ENCODE results near the gene SMURF1. TPM values are rescaled to one million over a fixed set of nuclear protein-coding genes. Genes with fewer than 3 reads are reported as not detected.

Gene SMURF1
- total RNA-seq, 6 donors from 2014 or later, result 33.0 to 54.4 (median 45.9) TPM

DNA sequence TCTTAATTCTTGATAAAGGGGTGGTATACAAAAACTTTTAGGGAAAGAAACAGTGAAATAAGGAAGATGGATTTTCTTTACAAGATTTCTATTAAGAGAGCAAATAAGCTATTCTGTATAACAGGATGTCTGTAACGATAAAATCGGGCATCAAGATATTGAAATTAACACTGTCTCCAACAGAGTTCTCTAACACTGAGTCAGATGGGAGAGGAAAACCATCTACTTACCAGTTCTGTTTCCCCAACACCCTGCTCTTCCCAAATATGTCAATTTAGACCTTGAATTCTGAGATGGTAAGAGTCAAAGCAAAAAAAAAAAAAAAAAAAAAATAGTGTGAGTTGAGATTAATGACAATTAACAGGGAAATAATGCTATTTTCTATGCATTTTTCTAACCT is 23.0 kb downstream of the SMURF1 start:
- Histone ChIP-seq H3K4me1 (peaks cover 52 to 70% (median 61%) of the 10 kb centered on the region in 4 donors), H3K36me3 (no peaks in the 10 kb centered on the region), H3K9me3 (no peaks in the 10 kb centered on the region), H3K27ac (peak overlapping the region in 3 of 4 donors; percentile 46 to 61 (median 53)), H3K4me3 (no peak overlapping the region), H3K27me3 (no peaks in the 10 kb centered on the region)
- ATAC-seq (ENCODE audit: low FRiP score in 2 of 2) (no peak), DNase-seq (no peak)
- 66 to 67% methylated on average over 2 of the region's 2 CpGs for WGBS, 2 donors
- TF ChIP-seq, protein P1, sequence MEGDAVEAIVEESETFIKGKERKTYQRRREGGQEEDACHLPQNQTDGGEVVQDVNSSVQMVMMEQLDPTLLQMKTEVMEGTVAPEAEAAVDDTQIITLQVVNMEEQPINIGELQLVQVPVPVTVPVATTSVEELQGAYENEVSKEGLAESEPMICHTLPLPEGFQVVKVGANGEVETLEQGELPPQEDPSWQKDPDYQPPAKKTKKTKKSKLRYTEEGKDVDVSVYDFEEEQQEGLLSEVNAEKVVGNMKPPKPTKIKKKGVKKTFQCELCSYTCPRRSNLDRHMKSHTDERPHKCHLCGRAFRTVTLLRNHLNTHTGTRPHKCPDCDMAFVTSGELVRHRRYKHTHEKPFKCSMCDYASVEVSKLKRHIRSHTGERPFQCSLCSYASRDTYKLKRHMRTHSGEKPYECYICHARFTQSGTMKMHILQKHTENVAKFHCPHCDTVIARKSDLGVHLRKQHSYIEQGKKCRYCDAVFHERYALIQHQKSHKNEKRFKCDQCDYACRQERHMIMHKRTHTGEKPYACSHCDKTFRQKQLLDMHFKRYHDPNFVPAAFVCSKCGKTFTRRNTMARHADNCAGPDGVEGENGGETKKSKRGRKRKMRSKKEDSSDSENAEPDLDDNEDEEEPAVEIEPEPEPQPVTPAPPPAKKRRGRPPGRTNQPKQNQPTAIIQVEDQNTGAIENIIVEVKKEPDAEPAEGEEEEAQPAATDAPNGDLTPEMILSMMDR (IDR thresholded peaks at IDR 0.05), result no peak
- no peak for TF ChIP-seq POLR2AphosphoS5 (IDR thresholded peaks at IDR 0.05)
- no peak for TF ChIP-seq EP300 (IDR thresholded peaks at IDR 0.05)
- no peak for TF ChIP-seq POLR2A (IDR thresholded peaks at IDR 0.05)

DNA sequence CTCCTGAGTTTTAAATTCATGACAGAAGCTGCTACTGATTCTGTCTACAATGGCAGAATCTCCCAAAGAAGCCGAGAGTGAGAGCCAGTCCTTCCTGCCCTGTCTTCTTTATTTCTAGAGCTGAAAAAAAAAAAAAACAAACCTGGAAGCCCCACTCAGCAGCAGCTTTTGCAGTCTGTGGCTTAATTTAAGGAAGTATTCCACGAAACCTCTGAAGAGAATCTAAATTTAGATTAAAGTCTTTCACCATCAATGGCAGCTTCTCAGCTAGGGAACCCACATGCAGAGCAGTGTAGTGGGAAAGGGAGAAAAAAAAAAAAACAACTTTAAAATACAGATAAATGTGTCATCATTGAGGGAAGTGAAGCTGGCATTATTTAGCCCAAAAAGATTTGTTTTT is 23.4 kb downstream of the SMURF1 start:
- 25 to 38% methylated on average over 2 of the region's 2 CpGs for WGBS, 2 donors

DNA sequence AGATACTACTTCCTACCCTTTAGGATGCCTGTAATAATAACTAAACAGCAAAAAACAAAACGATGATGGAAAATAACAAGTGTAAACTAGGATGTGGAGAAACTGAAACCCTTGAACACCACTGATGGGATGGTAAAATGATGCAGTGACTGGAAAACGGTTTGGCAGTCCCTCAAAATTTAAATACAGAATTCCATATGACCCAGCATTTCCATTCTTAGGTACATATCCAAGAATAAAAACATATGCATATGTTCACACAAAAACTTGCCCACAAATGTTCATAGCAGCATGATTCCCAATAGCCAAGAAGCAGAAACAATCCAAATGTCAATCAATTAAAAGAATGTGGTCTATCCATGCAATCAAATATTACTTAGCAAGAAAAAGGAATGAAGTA is 25.8 kb downstream of the SMURF1 start:
- DNase-seq, result no peak
- TF ChIP-seq, protein P1 (IDR thresholded peaks at IDR 0.05), result no peak
- no peak for TF ChIP-seq POLR2AphosphoS5 (IDR thresholded peaks at IDR 0.05)
- no peak for TF ChIP-seq POLR2A (IDR thresholded peaks at IDR 0.05)
- no peak for TF ChIP-seq EP300 (IDR thresholded peaks at IDR 0.05)
- WGBS, 2 donors, result 69 to 71% methylated on average over 2 of the region's 2 CpGs
- Histone ChIP-seq H3K9me3 (no peaks in the 10 kb centered on the region), H3K36me3 (no peaks in the 10 kb centered on the region), H3K4me1 (peaks cover 27 to 48% (median 34%) of the 10 kb centered on the region in 4 donors), H3K4me3 (no peak overlapping the region), H3K27ac (peak overlapping the region in 1 of 4 donors; percentile 17), H3K27me3 (no peaks in the 10 kb centered on the region)
- ATAC-seq (ENCODE audit: low FRiP score in 2 of 2), result no peak

More for the DNA sequence above, 23.4 kb downstream of the SMURF1 start:
- Histone ChIP-seq H3K27ac (peak overlapping the region in 3 of 4 donors; percentile 34 to 61 (median 53)), H3K9me3 (no peaks in the 10 kb centered on the region), H3K36me3 (no peaks in the 10 kb centered on the region), H3K4me3 (no peak overlapping the region), H3K4me1 (peaks cover 48 to 70% (median 57%) of the 10 kb centered on the region in 4 donors), H3K27me3 (no peaks in the 10 kb centered on the region)
- ATAC-seq (ENCODE audit: low FRiP score in 2 of 2), result peak in 1 of 2 donors; percentile 40
- no peak for DNase-seq
- TF ChIP-seq POLR2AphosphoS5 (IDR thresholded peaks at IDR 0.05), result no peak
- TF ChIP-seq POLR2A (IDR thresholded peaks at IDR 0.05), result no peak
- TF ChIP-seq, protein P1 (IDR thresholded peaks at IDR 0.05), result no peak
- TF ChIP-seq EP300 (IDR thresholded peaks at IDR 0.05), result no peak

DNA sequence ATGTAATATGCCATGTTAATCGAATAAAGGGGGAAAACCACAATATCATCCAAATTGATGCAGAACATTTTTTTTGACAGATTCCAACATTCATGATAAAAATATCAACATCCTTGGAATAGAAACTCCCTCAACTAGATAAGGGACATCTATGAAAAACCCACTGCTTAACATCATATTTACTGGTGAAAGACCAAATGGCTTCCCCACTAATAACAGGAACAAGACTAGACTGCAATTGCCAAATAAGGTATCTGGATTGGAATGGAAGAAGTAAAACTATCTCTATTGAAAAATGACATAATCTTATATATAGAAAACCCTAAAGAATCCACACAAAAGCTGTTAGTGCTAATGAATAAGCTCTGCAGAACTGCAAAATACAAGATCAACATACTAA is 27.8 kb downstream of the SMURF1 start:
- Histone ChIP-seq H3K4me3 (no peak overlapping the region), H3K9me3 (no peaks in the 10 kb centered on the region), H3K27ac (peak overlapping the region in 1 of 4 donors; percentile 21), H3K27me3 (no peaks in the 10 kb centered on the region), H3K36me3 (no peaks in the 10 kb centered on the region), H3K4me1 (peaks cover 26 to 51% (median 36%) of the 10 kb centered on the region in 4 donors)
- DNase-seq (no peak), ATAC-seq (ENCODE audit: low FRiP score in 2 of 2) (no peak)
- 87 to 88% methylated on average over 1 of the region's 1 CpG for WGBS, 2 donors
- TF ChIP-seq, protein P1 (IDR thresholded peaks at IDR 0.05), result no peak
- no peak for TF ChIP-seq EP300 (IDR thresholded peaks at IDR 0.05)
- no peak for TF ChIP-seq POLR2AphosphoS5 (IDR thresholded peaks at IDR 0.05)
- TF ChIP-seq POLR2A (IDR thresholded peaks at IDR 0.05), result no peak

DNA sequence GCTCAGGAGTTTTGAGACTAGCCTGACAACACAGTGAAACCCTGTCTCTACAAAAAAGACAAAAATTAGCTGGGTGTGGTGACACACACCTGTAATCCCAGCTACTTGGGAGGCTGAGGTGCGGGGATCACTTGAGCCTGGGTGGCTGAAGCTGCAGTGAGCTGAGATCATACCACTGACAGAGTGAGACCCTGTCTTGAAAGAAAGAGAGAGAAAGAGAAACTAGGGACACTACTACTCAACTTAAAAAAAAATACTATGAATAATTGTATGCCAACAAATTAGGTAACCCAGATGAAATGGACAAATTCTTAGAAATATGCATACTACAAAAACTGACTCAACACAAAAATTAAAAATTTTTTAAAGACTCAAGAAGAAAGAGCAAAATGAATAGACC is 28.5 kb downstream of the SMURF1 start:
- Histone ChIP-seq H3K27ac (no peak overlapping the region), H3K4me3 (no peak overlapping the region), H3K36me3 (no peaks in the 10 kb centered on the region), H3K9me3 (no peaks in the 10 kb centered on the region), H3K27me3 (no peaks in the 10 kb centered on the region), H3K4me1 (peaks cover 24 to 50% (median 35%) of the 10 kb centered on the region in 4 donors)
- 100% methylated on average over 1 of the region's 1 CpG for WGBS, 2 donors
- ATAC-seq (ENCODE audit: low FRiP score in 2 of 2) (no peak), DNase-seq (no peak)
- TF ChIP-seq POLR2A (IDR thresholded peaks at IDR 0.05), result no peak
- no peak for TF ChIP-seq EP300 (IDR thresholded peaks at IDR 0.05)
- TF ChIP-seq POLR2AphosphoS5 (IDR thresholded peaks at IDR 0.05), result no peak
- TF ChIP-seq, protein P1 (IDR thresholded peaks at IDR 0.05), result no peak
